ENCODE data around the gene SLFN13. TPM values are rescaled to one million over a fixed set of nuclear protein-coding genes. Genes with fewer than 3 reads are reported as not detected.
A peak's percentile ranks its signal among the peaks of the same experiment; 100 is the strongest.

Gene SLFN13, protein sequence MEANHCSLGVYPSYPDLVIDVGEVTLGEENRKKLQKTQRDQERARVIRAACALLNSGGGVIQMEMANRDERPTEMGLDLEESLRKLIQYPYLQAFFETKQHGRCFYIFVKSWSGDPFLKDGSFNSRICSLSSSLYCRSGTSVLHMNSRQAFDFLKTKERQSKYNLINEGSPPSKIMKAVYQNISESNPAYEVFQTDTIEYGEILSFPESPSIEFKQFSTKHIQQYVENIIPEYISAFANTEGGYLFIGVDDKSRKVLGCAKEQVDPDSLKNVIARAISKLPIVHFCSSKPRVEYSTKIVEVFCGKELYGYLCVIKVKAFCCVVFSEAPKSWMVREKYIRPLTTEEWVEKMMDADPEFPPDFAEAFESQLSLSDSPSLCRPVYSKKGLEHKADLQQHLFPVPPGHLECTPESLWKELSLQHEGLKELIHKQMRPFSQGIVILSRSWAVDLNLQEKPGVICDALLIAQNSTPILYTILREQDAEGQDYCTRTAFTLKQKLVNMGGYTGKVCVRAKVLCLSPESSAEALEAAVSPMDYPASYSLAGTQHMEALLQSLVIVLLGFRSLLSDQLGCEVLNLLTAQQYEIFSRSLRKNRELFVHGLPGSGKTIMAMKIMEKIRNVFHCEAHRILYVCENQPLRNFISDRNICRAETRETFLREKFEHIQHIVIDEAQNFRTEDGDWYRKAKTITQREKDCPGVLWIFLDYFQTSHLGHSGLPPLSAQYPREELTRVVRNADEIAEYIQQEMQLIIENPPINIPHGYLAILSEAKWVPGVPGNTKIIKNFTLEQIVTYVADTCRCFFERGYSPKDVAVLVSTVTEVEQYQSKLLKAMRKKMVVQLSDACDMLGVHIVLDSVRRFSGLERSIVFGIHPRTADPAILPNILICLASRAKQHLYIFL
- total RNA-seq = 10 to 100 TPM; 56.2 to 56.3 TPM

GRCh38 chr17:35448214-35448898 is at the start of gene SLFN13:
Gene SLFN13 (minus strand): TSS chr17:35448766. CDS start chr17:35445680, 3,086 bp downstream.
- peaks cover 26% of the 10 kb centered on the region for H3K4me1 Mint-ChIP-seq (ENCODE audit: low read depth)
- peaks cover 58% of the 10 kb centered on the region for H3K36me3 Mint-ChIP-seq (ENCODE audit: low read depth)
- peak; percentile 91 for DNase-seq
- ChIA-PET CTCF (interaction anchor here (0.7 to 2.4 kb wide), 8 partner anchors 8 to 360 kb away, joined by 3 to 11 read pairs (median 4); no protein-coding TSS in a partner anchor), POLR2A (interaction anchor here (0.6 to 2.4 kb wide), 11 partner anchors 12 to 206 kb away, joined by 3 to 12 read pairs (median 7); partner anchors contain the start of genes SLFN11, SLFN12L and SLFN5)
- peak; percentile 98 for ATAC-seq
- peak within 1 kb of the TSS; percentile 75 for H3K27ac Mint-ChIP-seq
- H3K9me3 Mint-ChIP-seq (ENCODE audit: insufficient read depth) = peaks cover 5% of the 10 kb centered on the region
- H3K4me3 Mint-ChIP-seq = peak within 1 kb of the TSS; percentile 73
- no peaks in the 10 kb centered on the region for H3K27me3 Mint-ChIP-seq (ENCODE audit: low read depth)

DNA sequence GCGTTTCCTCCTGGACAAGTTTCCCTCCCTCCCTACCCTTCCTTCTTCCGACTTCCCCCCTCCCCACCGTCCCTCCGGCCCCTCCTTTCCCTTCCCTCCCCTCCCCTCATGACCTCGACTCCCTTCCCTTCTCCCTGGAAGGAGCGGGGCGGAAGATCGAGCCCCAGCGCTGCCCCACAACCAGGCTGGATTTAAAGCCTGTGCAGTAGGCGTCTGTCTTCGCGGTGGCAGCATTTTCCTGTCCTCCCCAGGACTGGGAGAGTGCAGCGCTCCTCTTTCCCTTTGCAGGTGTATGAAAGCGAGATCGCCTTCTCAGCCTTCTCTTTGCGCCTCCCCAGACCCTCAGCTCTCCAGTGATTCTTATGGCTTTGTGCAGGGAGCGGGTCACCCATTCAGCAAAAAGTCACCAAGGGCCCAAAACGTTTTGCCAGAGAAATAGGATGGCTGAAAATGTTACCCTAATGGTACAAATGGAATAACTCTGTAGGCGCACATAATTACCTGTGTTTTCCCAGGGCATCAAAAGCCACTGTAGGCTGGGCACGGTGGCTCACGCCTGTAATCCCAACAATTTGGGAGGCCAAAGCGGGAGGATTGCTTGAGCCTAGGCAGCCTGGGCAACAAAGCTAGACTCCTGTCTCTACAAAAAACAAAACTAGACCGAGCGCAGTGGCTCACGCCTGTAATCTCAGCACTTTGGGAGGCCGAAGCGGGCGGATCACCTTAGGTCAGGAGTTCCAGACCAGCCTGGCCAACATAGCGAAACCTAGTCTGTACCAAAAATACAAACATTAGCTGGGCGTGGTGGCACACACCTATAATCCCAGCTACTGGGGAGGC is 48.1 kb upstream of the SLFN13 start:
- peak overlapping the region; percentile 25 for H3K4me3 Mint-ChIP-seq
- peaks cover 77% of the 10 kb centered on the region for H3K36me3 Mint-ChIP-seq (ENCODE audit: low read depth)

GRCh38 chr17:35493040-35493439 is 44.5 kb upstream of the SLFN13 start:
- peaks cover 83% of the 10 kb centered on the region for H3K36me3 Mint-ChIP-seq (ENCODE audit: low read depth)
- H3K4me3 Mint-ChIP-seq = no peak overlapping the region
- no peak for ATAC-seq
- DNase-seq = no peak
- CTCF ChIA-PET = interaction anchor here (0.7 kb wide), 1 partner anchor 39 kb away, joined by 3 read pairs; no protein-coding TSS in a partner anchor
- H3K27me3 Mint-ChIP-seq (ENCODE audit: low read depth) = no peaks in the 10 kb centered on the region
- H3K27ac Mint-ChIP-seq = no peak overlapping the region
- H3K4me1 Mint-ChIP-seq (ENCODE audit: low read depth) = peaks cover 88% of the 10 kb centered on the region
- POLR2A ChIA-PET = no interaction called here
- H3K9me3 Mint-ChIP-seq (ENCODE audit: insufficient read depth) = no peaks in the 10 kb centered on the region

More for the DNA sequence above, 48.1 kb upstream of the SLFN13 start:
- Mint-ChIP-seq H3K27ac (peak overlapping the region; percentile 52), H3K27me3 (ENCODE audit: low read depth) (no peaks in the 10 kb centered on the region), H3K4me1 (ENCODE audit: low read depth) (peaks cover 87% of the 10 kb centered on the region), H3K9me3 (ENCODE audit: insufficient read depth) (no peaks in the 10 kb centered on the region)
- CTCF ChIA-PET = interaction anchor here (1.5 kb wide), 1 partner anchor 43 kb away, joined by 3 read pairs; no protein-coding TSS in a partner anchor
- DNase-seq (no peak), ATAC-seq (no peak)
- POLR2A ChIA-PET = no interaction called here

- POLR2A ChIA-PET = interaction anchor here (1.1 kb wide), 1 partner anchor 43 kb away, joined by 3 read pairs; no protein-coding TSS in a partner anchor
- Mint-ChIP-seq H3K9me3 (ENCODE audit: insufficient read depth) (no peaks in the 10 kb centered on the region), H3K4me3 (no peak overlapping the region), H3K36me3 (ENCODE audit: low read depth) (peaks cover 83% of the 10 kb centered on the region), H3K27me3 (ENCODE audit: low read depth) (no peaks in the 10 kb centered on the region), H3K4me1 (ENCODE audit: low read depth) (peaks cover 89% of the 10 kb centered on the region), H3K27ac (no peak overlapping the region)
- DNase-seq = no peak
- ATAC-seq = no peak
- CTCF ChIA-PET = interaction anchor here (1.4 kb wide), 1 partner anchor 178 kb away, joined by 5 read pairs; no protein-coding TSS in a partner anchor
These were observed 42.9 kb upstream of the SLFN13 start for GRCh38 chr17:35491417-35491816.

DNA sequence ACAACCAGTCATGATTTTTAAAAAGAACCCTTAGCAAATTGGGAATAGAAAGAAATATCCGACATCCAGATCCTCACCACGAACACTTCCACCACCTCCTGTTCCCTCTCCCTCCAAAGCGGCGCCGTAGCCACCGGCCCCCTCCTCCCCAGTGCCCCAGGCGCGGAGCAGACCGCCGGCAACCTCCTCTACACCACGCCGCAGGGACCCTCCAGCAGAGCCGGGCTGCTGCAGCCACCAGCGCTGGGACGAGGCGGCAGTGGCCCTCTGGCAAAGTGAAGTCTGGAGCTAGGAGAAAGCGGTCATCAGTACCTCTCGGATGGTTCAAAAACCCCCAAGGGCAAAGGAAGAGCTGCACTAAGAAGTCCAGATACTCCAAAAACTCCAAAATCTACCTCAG is 41.4 kb upstream of the SLFN13 start:
- peaks cover 86% of the 10 kb centered on the region for H3K4me1 Mint-ChIP-seq (ENCODE audit: low read depth)
- no peaks in the 10 kb centered on the region for H3K27me3 Mint-ChIP-seq (ENCODE audit: low read depth)
- H3K36me3 Mint-ChIP-seq (ENCODE audit: low read depth) = peaks cover 87% of the 10 kb centered on the region
- ChIA-PET POLR2A (interaction anchor here (0.7 kb wide), 1 partner anchor 159 kb away, joined by 3 read pairs; no protein-coding TSS in a partner anchor), CTCF (interaction anchor here (1.2 kb wide), 1 partner anchor 33 kb away, joined by 3 read pairs; no protein-coding TSS in a partner anchor)
- DNase-seq (no peak), ATAC-seq (no peak)
- H3K4me3 Mint-ChIP-seq = no peak overlapping the region
- no peak overlapping the region for H3K27ac Mint-ChIP-seq
- peaks cover 6% of the 10 kb centered on the region for H3K9me3 Mint-ChIP-seq (ENCODE audit: insufficient read depth)

DNA sequence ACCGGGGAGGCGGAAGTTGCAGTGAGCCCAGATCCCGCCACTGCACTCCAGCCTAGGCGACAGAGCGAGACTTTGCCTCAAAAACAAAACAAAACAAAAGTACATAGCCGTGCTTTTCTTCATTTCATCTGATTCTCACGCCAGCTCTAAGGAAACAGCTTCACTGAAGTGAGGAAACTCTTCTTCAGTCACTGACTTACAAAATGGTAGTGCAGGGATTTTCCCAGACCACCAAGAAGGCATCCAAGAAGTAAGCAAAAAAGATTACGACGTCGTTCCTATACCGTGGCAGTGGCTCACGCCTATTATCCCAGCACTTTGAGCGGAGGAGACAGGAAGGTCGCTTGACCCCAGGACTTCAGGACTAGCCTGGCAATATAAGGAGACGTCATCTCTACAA is 40.4 kb upstream of the SLFN13 start:
- Mint-ChIP-seq H3K27ac (peak overlapping the region; percentile 65), H3K4me1 (ENCODE audit: low read depth) (peaks cover 88% of the 10 kb centered on the region), H3K27me3 (ENCODE audit: low read depth) (no peaks in the 10 kb centered on the region), H3K4me3 (no peak overlapping the region), H3K9me3 (ENCODE audit: insufficient read depth) (peaks cover 11% of the 10 kb centered on the region), H3K36me3 (ENCODE audit: low read depth) (peaks cover 94% of the 10 kb centered on the region)
- CTCF ChIA-PET = interaction anchor here (1.2 to 2.9 kb wide), 5 partner anchors 10 to 176 kb away, joined by 3 to 30 read pairs (median 13); partner anchors contain the start of genes SLFN11 and SLFN12L
- POLR2A ChIA-PET = interaction anchor here (0.8 to 2.9 kb wide), 3 partner anchors 48 to 176 kb away, joined by 3 to 13 read pairs (median 10); partner anchors contain the start of gene SLFN12L
- DNase-seq (no peak), ATAC-seq (no peak)

DNA sequence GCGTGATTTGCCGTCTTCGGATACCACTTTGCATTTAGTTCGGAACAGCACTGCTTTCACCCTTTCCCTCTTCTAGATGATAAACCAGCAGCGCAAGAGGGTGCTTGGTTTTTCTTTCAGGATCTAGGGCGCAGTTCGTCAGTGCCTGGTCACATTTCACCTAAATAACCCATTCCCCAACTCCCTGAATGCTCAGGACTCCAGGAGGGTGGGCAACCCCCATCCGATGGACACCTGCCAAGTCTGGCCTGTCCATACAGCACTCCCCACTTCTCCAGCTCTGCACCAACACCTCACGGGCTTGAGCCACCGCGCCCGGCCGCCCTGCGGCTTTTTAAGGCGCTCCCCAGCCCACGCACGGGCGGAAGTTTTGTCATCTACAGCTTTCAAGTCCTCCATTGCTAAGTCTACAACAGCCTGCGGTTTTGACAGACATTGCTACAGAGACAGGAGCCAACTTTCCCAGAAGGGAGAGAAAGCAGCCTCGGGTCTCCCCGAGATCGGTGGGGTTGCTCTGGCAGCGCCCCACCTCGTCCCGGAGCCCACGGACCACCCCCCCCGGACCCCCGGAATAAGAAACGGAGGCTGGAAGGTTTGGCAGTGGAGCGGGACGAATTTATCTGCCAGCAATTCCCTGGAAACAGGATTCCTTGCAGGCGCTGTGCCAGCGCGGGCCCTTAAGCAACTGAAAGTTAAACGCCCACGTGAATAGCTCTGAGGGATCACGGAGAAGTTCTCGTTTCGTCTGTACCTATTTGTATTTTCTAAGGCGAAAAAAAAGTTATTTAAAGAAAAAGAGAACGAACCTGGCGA is 38.6 kb upstream of the SLFN13 start:
- H3K27me3 Mint-ChIP-seq (ENCODE audit: low read depth) = no peaks in the 10 kb centered on the region
- ATAC-seq (peak; percentile 69), DNase-seq (peak; percentile 76)
- peaks cover 95% of the 10 kb centered on the region for H3K36me3 Mint-ChIP-seq (ENCODE audit: low read depth)
- peak overlapping the region; percentile 90 for H3K27ac Mint-ChIP-seq
- H3K4me1 Mint-ChIP-seq (ENCODE audit: low read depth) = peaks cover 71% of the 10 kb centered on the region
- ChIA-PET CTCF (interaction anchor here (0.8 to 2.9 kb wide), 8 partner anchors 35 to 174 kb away, joined by 3 to 30 read pairs (median 8); partner anchors contain the start of genes SLFN11 and SLFN12L), POLR2A (interaction anchor here (1.0 to 2.9 kb wide), 12 partner anchors 8 to 273 kb away, joined by 3 to 13 read pairs (median 4); partner anchors contain the start of genes SLFN11, SLFN12L, SLFN13 and SLFN5)
- H3K4me3 Mint-ChIP-seq = peak overlapping the region; percentile 76
- H3K9me3 Mint-ChIP-seq (ENCODE audit: insufficient read depth) = peaks cover 11% of the 10 kb centered on the region

DNA sequence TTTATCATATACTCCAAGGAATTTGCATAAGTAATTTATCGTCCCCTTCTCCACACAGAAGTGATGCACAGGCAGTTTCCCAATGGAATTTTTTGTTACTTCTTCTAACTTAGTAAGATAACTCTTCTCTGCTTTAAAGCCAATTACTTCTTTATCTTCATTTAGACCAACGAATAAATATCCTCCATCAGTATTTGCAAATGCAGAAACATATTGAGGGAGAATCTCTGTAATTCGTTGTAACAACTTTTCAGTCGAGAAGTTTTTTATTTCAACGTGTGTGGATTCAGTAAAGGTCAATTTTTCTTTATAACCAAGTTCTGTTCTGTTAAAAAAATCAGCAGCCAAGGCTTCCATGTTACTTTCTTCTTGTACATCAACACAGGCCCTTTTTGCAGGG is 30.7 kb upstream of the SLFN13 start:
- POLR2A ChIA-PET = no interaction called here
- DNase-seq = no peak
- Mint-ChIP-seq H3K36me3 (ENCODE audit: low read depth) (peaks cover 92% of the 10 kb centered on the region), H3K27ac (no peak overlapping the region), H3K4me1 (ENCODE audit: low read depth) (peaks cover 38% of the 10 kb centered on the region), H3K27me3 (ENCODE audit: low read depth) (no peaks in the 10 kb centered on the region), H3K4me3 (no peak overlapping the region), H3K9me3 (ENCODE audit: insufficient read depth) (peaks cover 9% of the 10 kb centered on the region)
- CTCF ChIA-PET = interaction anchor here (0.9 to 1.7 kb wide), 3 partner anchors 31 to 166 kb away, joined by 3 to 7 read pairs (median 3); partner anchors contain the start of gene SLFN13
- ATAC-seq = no peak

DNA sequence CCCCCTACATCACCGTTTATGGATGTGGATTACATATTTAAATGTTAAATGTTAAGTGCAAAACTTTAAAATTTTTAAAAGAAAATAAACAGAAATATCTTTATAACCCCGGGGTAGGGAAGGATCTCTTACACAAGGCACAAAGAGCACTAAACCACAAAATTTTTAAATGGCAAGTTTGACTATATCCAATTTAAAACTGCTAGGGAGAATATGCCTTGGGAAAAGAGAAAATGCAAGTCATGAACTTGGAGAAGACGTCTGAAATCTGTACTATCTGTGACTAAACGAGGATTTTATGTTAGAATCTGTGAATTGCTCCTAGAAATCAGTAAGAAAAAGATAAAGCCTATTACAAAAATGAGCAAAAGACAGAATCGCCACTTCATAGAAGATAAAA is 28.7 kb upstream of the SLFN13 start:
- Mint-ChIP-seq H3K27ac (no peak overlapping the region), H3K27me3 (ENCODE audit: low read depth) (no peaks in the 10 kb centered on the region), H3K4me1 (ENCODE audit: low read depth) (peaks cover 40% of the 10 kb centered on the region), H3K4me3 (no peak overlapping the region), H3K9me3 (ENCODE audit: insufficient read depth) (peaks cover 9% of the 10 kb centered on the region), H3K36me3 (ENCODE audit: low read depth) (peaks cover 92% of the 10 kb centered on the region)
- ChIA-PET POLR2A (no interaction called here), CTCF (no interaction called here)
- no peak for DNase-seq
- no peak for ATAC-seq

Measured in activated CD8-positive, alpha-beta T cell treated with anti-CD3 and anti-CD28 coated beads, Interleukin-2, amount 10 ng/mL, durations not matched to agents 7 days and 5 days (primary cell).